Measurements from ENCODE around the gene SMIM24. TPM values are rescaled to one million over a fixed set of nuclear protein-coding genes. Genes with fewer than 3 reads are reported as not detected.

SMIM24 gene
- total RNA-seq, 1 experiment from 2014 or later, result 0.89 TPM

DNA sequence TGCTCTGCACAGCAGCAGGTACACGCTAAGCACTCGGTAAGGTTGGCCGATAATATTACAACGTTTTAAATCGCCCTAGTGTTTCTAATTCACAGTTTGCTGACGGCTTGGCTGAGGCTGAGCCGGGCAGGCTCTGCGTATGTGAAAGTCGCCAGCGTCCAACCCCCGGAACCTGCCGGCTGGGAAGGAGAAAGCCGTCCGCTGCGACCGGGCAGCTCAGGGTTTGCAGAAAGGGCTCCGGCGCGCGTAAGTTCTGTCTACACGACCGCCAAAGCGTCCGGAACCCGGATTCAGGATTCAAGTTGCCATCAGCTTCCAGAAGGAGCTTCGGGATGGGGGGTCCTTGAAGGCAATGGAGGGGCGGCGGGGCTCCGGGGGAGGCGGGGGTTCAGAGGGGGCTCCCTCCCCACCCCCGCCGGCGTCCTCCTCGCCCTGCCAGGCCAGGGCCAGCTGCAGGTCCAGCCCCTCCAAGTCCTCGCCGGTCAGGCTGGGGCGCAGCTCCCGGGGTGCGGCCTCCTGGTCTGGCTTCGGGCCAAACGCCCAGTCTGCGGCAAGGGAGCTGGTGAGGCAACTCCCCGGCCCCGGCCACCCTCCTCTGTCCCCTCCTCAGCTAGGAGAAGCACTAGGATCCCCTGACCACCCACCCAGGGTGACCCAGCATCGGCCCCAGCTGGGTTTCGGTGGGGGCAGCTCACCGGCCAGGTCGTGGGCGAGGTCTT lies 2.3 kb upstream of the SMIM24 start:
- DNase-seq, result no peak
- Histone ChIP-seq H2AFZ (ENCODE audit: low read length) (no peak overlapping the region), H3K79me2 (ENCODE audit: low read length) (no peaks in the 10 kb centered on the region), H3K36me3 (ENCODE audit: insufficient read depth, low read length) (no peaks in the 10 kb centered on the region), H4K20me1 (ENCODE audit: insufficient read depth, low read depth, low read length) (no peaks in the 10 kb centered on the region), H3K4me1 (ENCODE audit: low read length) (peaks cover 29% of the 10 kb centered on the region), H3K27ac (ENCODE audit: low read length) (peak overlapping the region; percentile 96), H3K4me3 (ENCODE audit: low read length) (no peak overlapping the region), H3K9me2 (replicated peaks; ENCODE audit: insufficient read depth, low read length) (no peaks in the 10 kb centered on the region), H3K9ac (ENCODE audit: low read length) (no peak overlapping the region), H3K27me3 (ENCODE audit: low read length) (no peaks in the 10 kb centered on the region), H3K9me3 (ENCODE audit: low read length) (no peaks in the 10 kb centered on the region), H3K4me2 (ENCODE audit: low read depth, low read length, poor library complexity, severe bottlenecking) (peak overlapping the region; percentile 61)

GRCh38 chr19:3481241-3482090 lies 1.1 kb upstream of the SMIM24 start:
- peak overlapping the region; percentile 11; the same call in 1 of the 2 replicates for H3K4me3 ChIP-seq (ENCODE audit: low read length)
- peak overlapping the region; percentile 65 for H2AFZ ChIP-seq (ENCODE audit: low read length)
- H3K36me3 ChIP-seq (ENCODE audit: insufficient read depth, low read length), result no peaks in the 10 kb centered on the region
- peaks cover 29% of the 10 kb centered on the region for H3K4me1 ChIP-seq (ENCODE audit: low read length)
- DNase-seq, result peak; percentile 88
- H3K27ac ChIP-seq (ENCODE audit: low read length), result peak overlapping the region; percentile 96
- H4K20me1 ChIP-seq (ENCODE audit: insufficient read depth, low read depth, low read length), result no peaks in the 10 kb centered on the region
- H3K9me2 ChIP-seq (replicated peaks; ENCODE audit: insufficient read depth, low read length), result no peaks in the 10 kb centered on the region
- no peaks in the 10 kb centered on the region for H3K79me2 ChIP-seq (ENCODE audit: low read length)
- H3K9ac ChIP-seq (ENCODE audit: low read length), result peak overlapping the region; percentile 59
- no peaks in the 10 kb centered on the region for H3K9me3 ChIP-seq (ENCODE audit: low read length)
- peak overlapping the region; percentile 61 for H3K4me2 ChIP-seq (ENCODE audit: low read depth, low read length, poor library complexity, severe bottlenecking)
- no peaks in the 10 kb centered on the region for H3K27me3 ChIP-seq (ENCODE audit: low read length)

GRCh38 chr19:3479834-3480215 lies 500 bp downstream of the SMIM24 start:
- Histone ChIP-seq H3K36me3 (ENCODE audit: insufficient read depth, low read length) (no peaks in the 10 kb centered on the region), H3K27ac (ENCODE audit: low read length) (peak overlapping the region; percentile 96), H3K27me3 (ENCODE audit: low read length) (no peaks in the 10 kb centered on the region), H2AFZ (ENCODE audit: low read length) (no peak overlapping the region), H3K4me2 (ENCODE audit: low read depth, low read length, poor library complexity, severe bottlenecking) (no peak overlapping the region), H3K4me3 (ENCODE audit: low read length) (no peak overlapping the region), H3K9me2 (replicated peaks; ENCODE audit: insufficient read depth, low read length) (no peaks in the 10 kb centered on the region), H4K20me1 (ENCODE audit: insufficient read depth, low read depth, low read length) (no peaks in the 10 kb centered on the region), H3K9ac (ENCODE audit: low read length) (no peak overlapping the region), H3K79me2 (ENCODE audit: low read length) (no peaks in the 10 kb centered on the region), H3K9me3 (ENCODE audit: low read length) (no peaks in the 10 kb centered on the region), H3K4me1 (ENCODE audit: low read length) (peaks cover 29% of the 10 kb centered on the region)
- peak; percentile 73 for DNase-seq

GRCh38 chr19:3479177-3479833 lies 1.0 kb downstream of the SMIM24 start:
- H3K9ac ChIP-seq (ENCODE audit: low read length), result no peak overlapping the region
- no peaks in the 10 kb centered on the region for H3K9me3 ChIP-seq (ENCODE audit: low read length)
- no peak overlapping the region for H3K4me2 ChIP-seq (ENCODE audit: low read depth, low read length, poor library complexity, severe bottlenecking)
- H3K36me3 ChIP-seq (ENCODE audit: insufficient read depth, low read length), result no peaks in the 10 kb centered on the region
- H3K27me3 ChIP-seq (ENCODE audit: low read length), result no peaks in the 10 kb centered on the region
- no peaks in the 10 kb centered on the region for H3K9me2 ChIP-seq (replicated peaks; ENCODE audit: insufficient read depth, low read length)
- no peak overlapping the region for H2AFZ ChIP-seq (ENCODE audit: low read length)
- DNase-seq, result peak; percentile 89
- no peaks in the 10 kb centered on the region for H4K20me1 ChIP-seq (ENCODE audit: insufficient read depth, low read depth, low read length)
- H3K27ac ChIP-seq (ENCODE audit: low read length), result peak overlapping the region; percentile 96; the same call in 1 of the 2 replicates
- H3K4me1 ChIP-seq (ENCODE audit: low read length), result peaks cover 29% of the 10 kb centered on the region
- H3K79me2 ChIP-seq (ENCODE audit: low read length), result no peaks in the 10 kb centered on the region
- no peak overlapping the region for H3K4me3 ChIP-seq (ENCODE audit: low read length)

GRCh38 chr19:3478409-3479176 lies 1.7 kb downstream of the SMIM24 start:
- Histone ChIP-seq H3K4me2 (ENCODE audit: low read depth, low read length, poor library complexity, severe bottlenecking) (no peak overlapping the region), H3K27ac (ENCODE audit: low read length) (no peak overlapping the region), H3K27me3 (ENCODE audit: low read length) (no peaks in the 10 kb centered on the region), H3K4me1 (ENCODE audit: low read length) (peaks cover 29% of the 10 kb centered on the region), H3K9me3 (ENCODE audit: low read length) (no peaks in the 10 kb centered on the region), H2AFZ (ENCODE audit: low read length) (no peak overlapping the region), H4K20me1 (ENCODE audit: insufficient read depth, low read depth, low read length) (no peaks in the 10 kb centered on the region), H3K4me3 (ENCODE audit: low read length) (no peak overlapping the region), H3K79me2 (ENCODE audit: low read length) (no peaks in the 10 kb centered on the region), H3K9me2 (replicated peaks; ENCODE audit: insufficient read depth, low read length) (no peaks in the 10 kb centered on the region), H3K9ac (ENCODE audit: low read length) (no peak overlapping the region), H3K36me3 (ENCODE audit: insufficient read depth, low read length) (no peaks in the 10 kb centered on the region)
- DNase-seq, result peak; percentile 50

GRCh38 chr19:3477951-3478350 lies 2.4 kb downstream of the SMIM24 start:
- H4K20me1 ChIP-seq (ENCODE audit: insufficient read depth, low read depth, low read length), result no peaks in the 10 kb centered on the region
- H3K4me3 ChIP-seq (ENCODE audit: low read length), result no peak overlapping the region
- no peak overlapping the region for H2AFZ ChIP-seq (ENCODE audit: low read length)
- H3K9me2 ChIP-seq (replicated peaks; ENCODE audit: insufficient read depth, low read length), result no peaks in the 10 kb centered on the region
- H3K79me2 ChIP-seq (ENCODE audit: low read length), result no peaks in the 10 kb centered on the region
- H3K4me1 ChIP-seq (ENCODE audit: low read length), result peaks cover 28% of the 10 kb centered on the region
- H3K4me2 ChIP-seq (ENCODE audit: low read depth, low read length, poor library complexity, severe bottlenecking), result no peak overlapping the region
- no peak for DNase-seq
- H3K9ac ChIP-seq (ENCODE audit: low read length), result no peak overlapping the region
- H3K36me3 ChIP-seq (ENCODE audit: insufficient read depth, low read length), result no peaks in the 10 kb centered on the region
- no peak overlapping the region for H3K27ac ChIP-seq (ENCODE audit: low read length)
- no peaks in the 10 kb centered on the region for H3K9me3 ChIP-seq (ENCODE audit: low read length)
- no peaks in the 10 kb centered on the region for H3K27me3 ChIP-seq (ENCODE audit: low read length)

DNA sequence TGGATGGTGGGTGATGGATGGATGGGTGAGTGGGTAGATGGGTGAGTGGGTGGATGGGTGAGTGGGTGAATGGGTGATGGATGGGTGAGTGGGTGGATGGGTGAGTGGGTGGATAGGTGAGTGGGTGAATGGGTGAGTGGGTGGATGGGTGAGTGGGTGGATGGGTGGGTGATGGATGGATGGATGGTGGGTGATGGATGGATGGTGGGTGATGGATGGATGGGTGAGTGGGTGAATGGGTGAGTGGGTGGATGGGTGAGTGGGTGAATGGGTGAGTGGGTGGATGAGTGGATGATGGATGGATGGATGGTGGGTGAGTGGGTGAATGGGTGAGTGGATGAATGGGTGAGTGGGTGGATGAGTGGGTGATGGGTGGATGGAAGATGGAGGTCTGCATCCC lies 2.8 kb downstream of the SMIM24 start:
- no peaks in the 10 kb centered on the region for H3K36me3 ChIP-seq (ENCODE audit: insufficient read depth, low read length)
- H3K4me3 ChIP-seq (ENCODE audit: low read length), result no peak overlapping the region
- H3K4me1 ChIP-seq (ENCODE audit: low read length), result peaks cover 25% of the 10 kb centered on the region
- no peak overlapping the region for H3K4me2 ChIP-seq (ENCODE audit: low read depth, low read length, poor library complexity, severe bottlenecking)
- no peak overlapping the region for H3K27ac ChIP-seq (ENCODE audit: low read length)
- H3K27me3 ChIP-seq (ENCODE audit: low read length), result no peaks in the 10 kb centered on the region
- no peaks in the 10 kb centered on the region for H3K9me3 ChIP-seq (ENCODE audit: low read length)
- H4K20me1 ChIP-seq (ENCODE audit: insufficient read depth, low read depth, low read length), result no peaks in the 10 kb centered on the region
- DNase-seq, result no peak
- H3K79me2 ChIP-seq (ENCODE audit: low read length), result no peaks in the 10 kb centered on the region
- no peaks in the 10 kb centered on the region for H3K9me2 ChIP-seq (replicated peaks; ENCODE audit: insufficient read depth, low read length)
- H2AFZ ChIP-seq (ENCODE audit: low read length), result no peak overlapping the region
- H3K9ac ChIP-seq (ENCODE audit: low read length), result no peak overlapping the region

Data from Karpas-422 (cell line).